Epithelial cell of proximal tubule (primary cell): ENCODE measurements around the gene CD276. TPM values are rescaled to one million over a fixed set of nuclear protein-coding genes. Genes with fewer than 3 reads are reported as not detected.
A peak's percentile ranks its signal among the peaks of the same experiment; 100 is the strongest.
"Not testable (repeated sequence)": the region's sequence is repeated elsewhere in the genome, so short reads cannot be mapped to it uniquely, and the experiment has no call there.

Experiments
- DNase-seq: peaks from one replicate; pipeline ENCODE4 v3.0.0-alpha.2; 2011; ENCODE audit warnings: low read depth
- H3K4me3 ChIP-seq: 2 replicates; pipeline ENCODE4 v1.5.1; 2011; ENCODE audit warnings: low read depth, mild to moderate bottlenecking, low read length
- CTCF ChIP-seq: conservative IDR thresholded peaks from 2 replicates; pipeline ENCODE4 v1.5.1; 2012; ENCODE audit warnings: low read depth, mild to moderate bottlenecking, low read length
- total RNA-seq: library from RNA; depleted of rRNA; stranded (reverse); fragments of >200 nt; gene quantifications from 2 replicates; pipeline ENCODE4 v1.2.3, GENCODE V29; 2015

The CD276 gene
- total RNA-seq, 1 donor from 2014 or later: 189 TPM

- H3K4me3 ChIP-seq: no peak overlapping the region
- DNase-seq: no peak
- peak; percentile 96 for TF ChIP-seq CTCF
These were observed 16.1 kb downstream of the CD276 start for GRCh38 chr15:73700041-73700842.

- not testable (repeated sequence) for DNase-seq, H3K4me3 ChIP-seq
These were observed 18.4 kb downstream of the CD276 start for GRCh38 chr15:73702311-73703239.

- not testable (repeated sequence) for H3K4me3 ChIP-seq, DNase-seq
These were observed 19.4 kb downstream of the CD276 start for GRCh38 chr15:73703601-73704000.

- DNase-seq, H3K4me3 ChIP-seq: not testable (repeated sequence)
These were observed 20.1 kb downstream of the CD276 start for GRCh38 chr15:73704142-73704868.

GRCh38 chr15:73704869-73705645 lies 20.9 kb downstream of the CD276 start:
- no peak for DNase-seq
- TF ChIP-seq CTCF: peak; percentile 89
- H3K4me3 ChIP-seq: no peak overlapping the region

GRCh38 chr15:73708691-73709090 lies 24.5 kb downstream of the CD276 start:
- no peak for DNase-seq
- no peak for TF ChIP-seq CTCF
- H3K4me3 ChIP-seq: no peak overlapping the region

- no peak for DNase-seq
- no peak for TF ChIP-seq CTCF
- no peak overlapping the region for H3K4me3 ChIP-seq
These were observed 25.1 kb downstream of the CD276 start for GRCh38 chr15:73709241-73709640.
